ENCODE measurements around the gene FADS3. TPM values are rescaled to one million over a fixed set of nuclear protein-coding genes. Genes with fewer than 3 reads are reported as not detected.

The FADS3 gene
- total and polyA plus RNA-seq, 2 of the 13 experiments (the other 11 are each of a cell fraction or from before 2014, with no cell fraction given): 13.4 to 23.2 TPM

DNA sequence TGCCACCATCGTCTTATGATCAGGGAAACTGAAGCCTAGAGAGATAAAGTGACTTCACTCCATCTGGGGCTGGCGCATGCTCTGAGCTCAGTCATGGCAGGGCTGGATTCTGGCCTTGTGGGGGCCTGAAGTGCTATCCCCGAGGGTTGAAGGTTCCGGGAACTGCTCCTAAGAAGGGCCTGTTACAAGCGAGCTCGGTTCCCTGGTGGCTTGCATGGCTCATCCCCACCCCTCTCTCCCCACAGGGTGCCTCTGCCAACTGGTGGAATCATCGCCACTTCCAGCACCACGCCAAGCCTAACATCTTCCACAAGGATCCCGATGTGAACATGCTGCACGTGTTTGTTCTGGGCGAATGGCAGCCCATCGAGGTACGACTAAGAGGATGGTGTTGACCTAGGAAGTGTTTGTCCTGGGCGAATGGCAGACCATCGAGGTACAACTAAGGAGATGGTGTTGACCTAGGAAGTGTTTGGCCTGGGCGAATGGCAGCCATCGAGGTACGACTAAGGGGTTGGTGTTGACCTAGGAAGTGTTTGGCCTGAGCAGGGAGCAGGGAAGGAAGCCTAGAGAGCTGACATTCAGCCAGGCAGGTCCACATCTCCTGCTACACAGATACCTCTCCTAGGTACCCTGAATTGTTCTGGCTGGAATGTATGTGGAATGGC is 43.3 kb downstream of the FADS3 start:
- no peak; the same call in 2 of the 3 replicates for ATAC-seq
- no peak for TF ChIP-seq ZNF329 (CRISPR knock-in tag; IDR thresholded peaks at IDR 0.05; ENCODE audit: low read depth)
- no peak for TF ChIP-seq CBX5 (CRISPR knock-in tag; IDR thresholded peaks at IDR 0.05; ENCODE audit: borderline replicate concordance)
- TF ChIP-seq IRX3 (CRISPR knock-in tag; IDR thresholded peaks at IDR 0.05; ENCODE audit: borderline replicate concordance, low read depth): no peak
- no peak for TF ChIP-seq CHD4 (IDR thresholded peaks at IDR 0.05; ENCODE audit: borderline replicate concordance, low read length)
- TF ChIP-seq NFRKB (IDR thresholded peaks at IDR 0.05): no peak
- TF ChIP-seq ELF1 (CRISPR knock-in tag; IDR thresholded peaks at IDR 0.05): no peak
- TF ChIP-seq, protein P1, sequence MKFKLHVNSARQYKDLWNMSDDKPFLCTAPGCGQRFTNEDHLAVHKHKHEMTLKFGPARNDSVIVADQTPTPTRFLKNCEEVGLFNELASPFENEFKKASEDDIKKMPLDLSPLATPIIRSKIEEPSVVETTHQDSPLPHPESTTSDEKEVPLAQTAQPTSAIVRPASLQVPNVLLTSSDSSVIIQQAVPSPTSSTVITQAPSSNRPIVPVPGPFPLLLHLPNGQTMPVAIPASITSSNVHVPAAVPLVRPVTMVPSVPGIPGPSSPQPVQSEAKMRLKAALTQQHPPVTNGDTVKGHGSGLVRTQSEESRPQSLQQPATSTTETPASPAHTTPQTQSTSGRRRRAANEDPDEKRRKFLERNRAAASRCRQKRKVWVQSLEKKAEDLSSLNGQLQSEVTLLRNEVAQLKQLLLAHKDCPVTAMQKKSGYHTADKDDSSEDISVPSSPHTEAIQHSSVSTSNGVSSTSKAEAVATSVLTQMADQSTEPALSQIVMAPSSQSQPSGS (CRISPR knock-in tag; IDR thresholded peaks at IDR 0.05): no peak
- TF ChIP-seq SSRP1 (CRISPR knock-in tag; IDR thresholded peaks at IDR 0.05): no peak
- no peak for DNase-seq (ENCODE audit: low spot score)
- H4K20me1 ChIP-seq (ENCODE audit: insufficient read depth, low read length): no peaks in the 10 kb centered on the region
- no peak overlapping the region for H2AFZ ChIP-seq (ENCODE audit: low read length)
- H3K27me3 ChIP-seq (ENCODE audit: control insufficient read depth in 1 of 2, insufficient read depth in 2 of 2, low read length in 2 of 2): no peaks in the 10 kb centered on the region
- in situ Hi-C loops (cut with HindIII; ENCODE audit: extremely low pct_ligation_motif_present, low pct_unique_long_range_greater_than_20kb) (no loop called here), intact Hi-C loops (cut with micrococcal nuclease; ENCODE audit: unreplicated experiment) (no loop called here)
- no peak overlapping the region for H3K4me2 ChIP-seq (ENCODE audit: low read depth, low read length)
- ChIA-PET CTCF (ENCODE audit: low intra/inter-chr PET ratio, low total read pairs) (no interaction called here), POLR2A (no interaction called here)
- no peak overlapping the region for H3K4me3 ChIP-seq (replicated peaks in 1 of 3; ENCODE audit: insufficient read depth in 1 of 3, low read depth in 2 of 3, low read length in 3 of 3)
- 98% methylated on average over 16 of the region's 18 CpGs for WGBS (ENCODE audit: low lambda C conversion rate)
- H3K27ac ChIP-seq (ENCODE audit: extremely low read length, insufficient read depth, low read length): no peak overlapping the region
- no peak overlapping the region for H3K9ac ChIP-seq (ENCODE audit: insufficient read depth, low read depth, low read length)
- H3K4me1 ChIP-seq (ENCODE audit: insufficient read depth, low read length): peaks cover 11% of the 10 kb centered on the region; the same call in 1 of the 2 replicates
- H3K36me3 ChIP-seq (replicated peaks in 1 of 2; ENCODE audit: control insufficient read depth in 1 of 2, insufficient read depth in 2 of 2, low read length in 2 of 2): peaks cover 3 to 48% of the 10 kb centered on the region in 2 experiments; a peak in 4 of 5 replicates
- H3K9me3 ChIP-seq (ENCODE audit: low read length): no peaks in the 10 kb centered on the region
- no peaks in the 10 kb centered on the region for H3K79me2 ChIP-seq (ENCODE audit: insufficient read depth, low read length)
- FAIRE-seq: no peak
- BruUV-seq (replicated peaks): no TSS peak
